Brain pericyte (primary cell): ENCODE data around the gene HNF4A.

Experiments
- DNase-seq: peaks from one replicate; pipeline ENCODE4 v3.0.0-alpha.2; 2012; ENCODE audit warnings: low read depth, low spot score

Gene HNF4A

DNA sequence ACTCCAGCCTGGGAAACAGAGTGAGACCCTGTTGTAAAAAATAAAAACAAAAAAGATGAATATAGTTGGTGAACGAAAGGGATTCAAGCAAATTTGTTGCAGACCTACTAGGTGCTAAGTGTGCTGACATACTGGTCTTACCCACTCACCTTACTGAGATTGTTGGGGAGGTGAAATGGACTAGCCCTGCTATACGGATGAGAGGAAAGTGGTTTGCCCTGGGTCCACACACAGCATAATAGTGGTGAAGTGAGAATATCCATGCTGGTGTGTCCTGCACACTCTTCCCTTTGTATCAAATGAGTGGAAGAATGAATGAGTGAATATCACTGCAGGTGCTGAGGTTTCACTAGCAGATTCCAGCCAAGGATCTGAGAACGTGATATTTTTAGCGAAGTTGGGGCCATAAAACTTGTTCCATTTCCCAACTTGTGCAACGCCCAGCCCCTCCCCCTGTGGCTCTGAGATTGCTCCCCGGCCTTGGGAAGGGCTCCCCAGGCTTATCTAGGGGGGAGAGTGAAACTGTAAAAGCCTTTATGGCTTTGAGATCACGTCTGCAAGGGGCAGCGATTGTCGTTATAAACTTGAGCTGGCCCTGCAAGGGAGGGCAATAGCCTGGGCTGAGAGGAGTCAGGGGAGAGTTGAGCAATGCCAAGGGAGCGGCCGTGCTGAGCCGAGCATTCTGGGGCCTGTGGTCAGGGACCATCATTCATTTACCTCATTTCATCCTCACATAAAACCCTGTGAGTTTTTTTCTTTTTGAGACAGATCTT, 87.0 kb downstream of the HNF4A start:
- no peak for DNase-seq

DNA sequence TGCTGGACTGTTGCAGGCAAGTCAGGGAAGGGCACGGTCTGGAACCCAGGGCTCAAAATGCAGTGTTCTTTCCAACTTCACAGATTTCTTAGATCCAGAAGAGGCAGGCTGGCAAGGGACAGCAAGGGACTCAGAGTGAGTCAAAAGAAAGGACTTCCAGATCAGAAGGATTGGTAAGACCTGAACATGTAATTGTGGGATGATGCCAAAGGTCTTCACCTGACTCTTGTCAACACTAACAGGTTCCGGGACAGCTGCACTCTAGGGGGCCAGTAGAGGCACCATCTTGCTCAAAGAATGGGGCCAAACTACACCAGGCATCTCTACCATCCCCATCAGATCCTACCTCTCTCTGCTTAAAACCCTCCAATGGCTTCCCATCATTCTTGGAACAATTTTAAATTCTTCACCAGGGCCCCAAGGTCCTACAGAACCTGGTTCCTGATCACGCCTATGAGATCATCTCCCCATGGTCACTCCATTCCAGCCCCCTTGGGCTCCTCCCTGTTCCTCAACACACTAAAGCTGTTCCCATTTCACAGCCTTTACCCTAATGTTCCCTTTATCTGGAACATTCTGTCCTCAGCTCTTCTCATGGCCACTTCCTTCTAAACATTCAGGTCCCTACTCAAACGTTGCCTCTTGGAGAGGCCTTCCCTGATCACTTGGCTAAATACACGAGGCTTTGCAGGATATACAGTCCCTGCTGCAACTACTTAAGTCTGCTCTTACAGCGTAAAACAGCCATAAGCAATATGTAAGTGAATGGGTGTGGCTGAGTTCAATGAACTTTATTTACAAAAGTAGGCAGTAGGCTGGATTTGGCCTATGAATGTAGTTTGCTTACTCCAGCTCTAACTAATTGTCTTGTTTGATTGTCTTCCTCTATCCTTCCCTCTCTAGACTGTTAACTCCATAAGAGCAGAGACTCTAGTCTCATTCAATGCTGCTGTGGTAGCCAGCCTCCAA, 90.5 kb downstream of the HNF4A start:
- DNase-seq: no peak

DNA sequence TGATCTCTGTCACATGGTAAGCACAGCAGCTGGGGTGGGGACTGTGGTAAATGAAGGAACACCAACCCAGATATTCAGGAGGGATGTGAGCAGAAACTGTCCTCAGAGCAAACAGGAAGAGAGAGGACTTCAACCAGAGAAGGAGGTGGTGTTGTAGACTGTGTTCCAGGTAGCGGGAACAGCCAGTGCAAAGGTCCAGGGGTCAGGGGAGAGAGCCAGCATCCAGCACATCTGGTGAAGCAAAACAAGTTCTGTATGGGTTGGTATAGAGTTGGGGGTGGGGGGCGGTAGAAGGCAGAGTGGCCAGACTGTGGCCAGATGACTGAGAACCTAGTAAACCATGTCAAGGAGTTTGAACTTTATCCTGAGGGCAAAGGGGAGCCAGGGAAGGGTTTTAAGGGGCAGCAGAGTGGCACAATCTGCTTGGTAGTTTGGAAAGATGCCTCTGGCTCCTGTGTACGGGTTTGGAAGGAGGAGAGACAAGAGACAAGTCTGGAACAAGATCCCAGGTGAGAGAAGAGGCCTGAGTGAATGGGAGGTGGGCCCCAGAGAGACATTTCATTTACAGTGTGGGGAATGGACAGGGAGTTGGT, 92.4 kb downstream of the HNF4A start:
- DNase-seq: no peak

DNA sequence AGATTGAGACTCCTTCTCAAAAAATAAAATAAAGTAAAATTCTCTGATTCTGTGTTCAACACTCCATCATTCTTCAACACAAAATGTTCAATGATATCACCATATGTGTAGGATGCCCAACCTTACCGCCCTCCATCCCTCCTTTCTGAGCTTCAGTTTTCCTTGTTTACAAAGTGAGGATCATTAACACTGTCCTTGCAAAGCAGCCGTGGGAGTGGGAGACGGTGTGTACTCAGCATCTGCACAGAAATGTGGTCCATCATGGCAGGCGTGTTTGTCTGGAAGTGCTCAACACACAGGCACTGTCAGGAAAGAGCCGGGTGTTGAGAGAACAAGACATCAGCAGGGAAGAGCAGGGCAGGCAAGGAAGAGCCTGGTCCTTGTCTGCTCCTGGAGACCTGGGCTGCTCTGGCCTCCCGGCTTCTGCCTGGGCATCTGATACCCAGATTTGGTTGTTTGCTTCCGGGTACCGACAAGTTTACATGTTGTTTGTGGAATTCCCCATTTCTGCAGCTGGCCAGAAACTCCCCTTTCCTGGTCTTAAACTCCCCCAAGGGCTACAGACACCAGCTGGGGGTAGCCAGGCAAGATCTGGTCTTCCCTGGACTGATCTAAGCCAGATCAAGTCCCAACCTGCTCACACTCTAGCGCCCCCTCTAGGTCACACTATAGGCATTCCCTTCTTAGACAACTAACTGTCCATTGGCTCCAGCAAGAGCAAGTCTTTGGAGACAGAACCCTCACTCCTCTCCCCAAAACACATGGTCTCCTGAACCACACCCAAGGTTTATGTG, 93.5 kb downstream of the HNF4A start:
- DNase-seq: no peak

DNA sequence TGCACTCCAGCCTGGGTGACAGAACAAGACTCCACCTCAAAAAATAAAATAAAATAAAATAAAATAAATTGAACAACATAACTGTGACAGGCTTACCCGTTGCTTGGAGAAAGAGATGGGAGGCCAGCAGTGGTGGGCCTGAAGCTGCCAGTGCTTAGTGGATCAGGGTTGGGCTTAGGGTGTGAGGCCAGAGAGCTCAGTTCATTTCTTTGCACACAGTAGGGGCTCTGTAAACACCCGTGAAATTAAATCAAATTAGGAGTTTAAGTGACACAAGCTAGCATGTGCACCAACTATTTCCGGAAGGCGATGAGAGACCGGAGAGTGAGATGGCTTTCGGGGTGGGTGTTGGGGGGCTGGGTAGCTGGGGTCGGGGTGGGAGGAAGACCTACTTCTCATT, 94.4 kb downstream of the HNF4A start:
- no peak for DNase-seq

DNA sequence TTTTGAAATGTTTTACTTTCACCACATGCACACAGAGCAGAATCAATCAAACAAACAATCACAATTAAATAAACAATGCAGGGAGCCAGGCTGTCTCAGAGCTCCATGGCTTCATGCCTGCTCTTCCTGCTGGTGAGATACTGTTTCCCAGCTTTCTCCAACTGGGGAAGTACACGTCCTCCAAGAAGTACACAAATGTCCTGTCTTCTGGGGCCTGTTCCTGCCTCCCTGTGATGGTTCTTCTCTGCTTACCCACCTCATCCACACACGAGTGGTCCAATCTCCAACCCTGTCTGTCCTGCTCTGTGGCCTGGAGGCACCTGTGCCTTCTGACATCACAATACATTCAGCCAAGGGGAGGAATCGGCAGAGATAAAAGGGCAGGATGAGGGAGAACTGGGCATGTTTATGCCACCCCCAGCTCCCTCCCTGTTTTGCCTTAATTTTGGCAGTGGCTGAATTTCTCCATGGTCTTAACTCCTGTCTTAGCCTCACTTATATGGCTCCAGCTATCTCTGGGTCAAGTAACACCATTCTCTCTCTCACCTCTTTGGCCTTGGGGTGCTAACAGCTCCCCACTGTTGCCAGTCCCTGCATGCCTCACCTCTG, 94.9 kb downstream of the HNF4A start:
- DNase-seq: no peak

DNA sequence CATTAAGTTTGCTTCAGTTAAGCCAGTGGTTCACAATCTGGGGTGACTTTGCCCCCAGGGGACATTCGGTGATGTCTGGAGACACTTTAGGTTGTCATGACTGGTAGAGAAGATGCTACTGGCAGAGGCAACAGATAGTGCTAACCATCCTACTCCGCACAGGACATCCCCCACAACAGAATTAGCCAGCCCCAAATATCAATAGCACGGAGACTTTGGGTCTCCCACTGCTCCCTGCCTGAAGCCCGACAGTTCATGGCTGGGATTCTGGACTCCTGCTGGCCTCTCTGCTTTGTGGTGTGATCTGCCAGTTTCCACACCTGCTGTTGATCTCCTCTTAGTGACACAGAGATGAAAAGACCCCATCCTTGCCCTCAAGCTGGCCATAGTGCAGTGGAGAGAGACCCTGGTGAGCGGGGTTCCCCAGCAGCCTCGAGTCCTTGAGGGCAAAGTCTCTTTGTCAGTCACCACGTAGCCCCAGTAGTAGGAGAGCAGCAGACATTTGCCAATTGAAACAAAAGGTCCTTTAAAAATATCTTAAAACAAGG, 95.5 kb downstream of the HNF4A start:
- no peak for DNase-seq

DNA sequence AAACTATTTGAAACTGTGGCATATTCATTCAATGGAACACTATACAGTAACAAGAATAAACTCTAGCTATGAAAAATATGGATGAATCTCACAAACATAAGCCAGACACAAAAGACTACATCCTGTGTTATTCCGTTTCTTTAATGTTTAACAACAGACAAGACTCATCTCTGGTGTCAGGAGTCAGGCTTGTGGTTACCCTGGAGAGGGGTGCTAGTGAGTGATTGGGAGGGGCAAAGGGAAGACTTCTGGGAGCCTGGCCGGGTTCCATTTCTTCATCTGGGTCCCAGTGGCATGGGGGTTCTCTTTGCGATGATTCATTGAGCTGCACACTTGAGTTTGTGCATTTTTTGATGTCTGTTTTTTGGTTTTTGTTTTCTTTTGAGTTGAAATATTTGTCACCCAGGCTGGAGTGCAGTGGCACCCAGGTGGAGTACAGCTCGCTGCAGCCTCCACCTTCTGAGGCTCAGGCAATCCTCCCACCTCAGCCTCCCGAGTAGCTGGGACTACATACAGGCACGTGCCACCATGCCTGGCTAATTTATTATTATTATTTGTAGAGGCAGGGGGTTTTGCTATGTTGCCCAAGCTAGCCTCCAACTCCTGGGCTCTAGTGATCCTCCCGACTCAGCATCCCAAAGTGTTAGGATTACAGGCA, 98.9 kb downstream of the HNF4A start:
- no peak for DNase-seq

DNA sequence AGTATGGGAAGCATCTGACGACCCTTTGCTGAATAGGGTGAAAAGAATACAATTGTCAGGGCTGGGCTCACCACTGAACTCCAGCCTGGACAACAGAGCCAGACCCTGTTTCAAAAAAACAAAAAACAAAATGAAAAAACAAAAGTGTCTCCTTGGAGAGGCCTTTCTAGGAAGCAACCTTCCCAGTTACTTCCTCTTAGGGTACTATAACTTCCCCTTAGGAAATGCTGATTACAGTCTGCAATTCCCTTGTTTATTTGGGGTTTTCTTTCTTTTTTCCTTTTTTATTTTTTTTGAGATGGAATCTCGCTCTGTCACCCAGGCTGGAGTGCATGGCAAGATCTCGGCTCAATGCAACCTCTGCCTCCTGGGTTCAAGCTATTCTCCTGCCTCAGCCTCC, 99.6 kb downstream of the HNF4A start:
- DNase-seq: no peak

DNA sequence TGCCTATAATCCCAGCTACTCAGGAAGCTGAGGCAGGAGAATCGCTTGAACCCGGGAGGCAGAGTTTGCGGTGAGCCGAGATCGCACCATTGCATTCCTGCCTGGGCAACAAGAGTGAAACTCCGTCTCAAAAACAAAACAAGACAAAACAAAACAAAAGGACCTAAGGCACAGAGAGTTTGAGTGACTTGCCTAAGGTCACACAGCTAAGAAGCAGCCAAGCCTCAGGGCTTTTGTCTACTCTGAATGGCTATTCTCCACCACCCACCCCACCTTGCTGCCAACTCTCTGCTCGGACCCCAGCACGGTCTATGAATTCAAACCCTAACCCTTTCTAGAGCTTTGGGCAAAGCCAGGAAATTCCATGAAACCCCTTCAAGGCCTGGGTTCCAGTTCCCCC, 101.1 kb downstream of the HNF4A start:
- DNase-seq: no peak

DNA sequence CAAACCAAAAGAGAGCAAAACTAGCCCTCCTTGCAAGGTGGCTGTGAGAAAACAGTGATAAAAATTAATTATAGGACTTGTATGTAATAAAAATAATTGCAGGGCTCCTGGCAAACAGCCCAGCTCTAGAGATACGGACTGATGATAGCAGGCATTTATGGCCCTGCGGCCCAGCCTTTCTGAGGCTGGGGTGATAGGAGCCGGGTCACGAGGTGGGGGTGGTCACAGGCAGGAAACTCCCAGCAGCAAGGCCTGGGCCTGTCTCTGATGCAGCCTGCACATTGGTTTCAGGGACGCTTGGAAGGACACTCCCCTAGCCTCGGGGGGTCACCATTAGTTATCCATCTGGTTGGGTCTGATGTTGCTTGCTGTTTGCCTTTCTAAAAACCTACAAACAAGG, 101.5 kb downstream of the HNF4A start:
- DNase-seq: no peak

DNA sequence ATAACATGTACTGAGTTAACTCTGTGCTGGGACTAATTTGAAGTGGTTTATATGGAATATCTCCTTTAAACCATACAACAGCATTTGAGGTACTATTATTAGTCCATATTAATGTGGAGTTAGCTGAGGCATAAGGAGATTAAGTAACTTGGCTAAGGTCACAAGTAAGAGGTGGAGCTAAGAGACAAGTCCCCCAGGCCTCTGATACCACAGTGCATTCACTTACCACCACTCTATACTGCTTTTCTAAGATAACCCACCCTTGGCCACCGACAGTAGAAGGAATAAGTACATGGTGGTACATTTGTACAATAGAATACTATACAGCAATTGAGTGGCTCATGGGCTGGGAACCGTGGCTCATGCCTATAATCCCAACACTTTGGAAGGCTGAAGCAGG, 103.8 kb downstream of the HNF4A start:
- DNase-seq: no peak

DNA sequence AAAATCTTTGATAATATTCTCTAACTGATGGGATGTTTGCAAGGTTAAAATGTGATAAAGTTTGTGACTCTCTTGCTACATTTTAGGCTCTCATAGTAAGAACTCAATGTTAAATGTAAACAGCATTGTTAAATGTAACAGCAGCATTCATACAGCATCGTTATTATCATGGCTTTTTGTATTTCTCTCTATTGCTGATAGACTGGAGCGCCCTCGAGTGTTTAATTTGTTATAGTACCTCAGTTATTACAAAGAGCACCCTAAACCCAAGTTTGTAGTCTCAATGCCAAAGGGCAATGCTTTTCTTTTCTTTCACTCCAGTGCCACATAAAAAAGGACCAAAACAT, 105.3 kb downstream of the HNF4A start:
- DNase-seq: no peak

DNA sequence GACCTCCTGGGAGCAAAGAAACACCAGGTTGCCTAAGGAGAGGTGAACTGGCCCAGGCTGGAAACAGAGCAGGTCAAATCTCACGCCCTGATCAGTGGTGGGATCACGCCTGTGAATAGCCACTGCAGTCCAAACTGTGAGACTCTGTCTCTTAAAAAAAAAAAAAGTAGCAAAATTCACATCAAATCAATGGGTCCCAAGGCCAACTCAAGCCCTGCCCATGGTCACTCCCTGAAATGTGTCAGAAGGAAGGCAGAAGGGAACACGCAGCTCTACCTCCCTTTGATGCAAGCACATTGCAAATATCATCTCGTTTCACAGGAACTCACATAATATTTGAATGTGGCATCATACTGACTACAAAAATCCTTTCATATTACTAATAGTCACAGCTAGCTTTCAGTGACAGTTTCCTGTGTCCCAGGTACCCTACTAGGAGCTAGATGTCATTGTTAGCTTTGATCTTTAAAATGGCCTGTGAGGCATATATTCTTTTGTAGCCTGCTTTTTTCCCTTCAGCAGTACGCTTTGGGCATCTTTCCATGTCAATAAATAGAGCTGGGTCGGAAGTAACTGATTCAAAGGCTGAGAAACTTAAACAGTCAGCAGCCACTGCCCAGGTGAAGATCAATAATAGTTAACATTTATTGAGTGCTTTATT, 105.8 kb downstream of the HNF4A start:
- DNase-seq: no peak

DNA sequence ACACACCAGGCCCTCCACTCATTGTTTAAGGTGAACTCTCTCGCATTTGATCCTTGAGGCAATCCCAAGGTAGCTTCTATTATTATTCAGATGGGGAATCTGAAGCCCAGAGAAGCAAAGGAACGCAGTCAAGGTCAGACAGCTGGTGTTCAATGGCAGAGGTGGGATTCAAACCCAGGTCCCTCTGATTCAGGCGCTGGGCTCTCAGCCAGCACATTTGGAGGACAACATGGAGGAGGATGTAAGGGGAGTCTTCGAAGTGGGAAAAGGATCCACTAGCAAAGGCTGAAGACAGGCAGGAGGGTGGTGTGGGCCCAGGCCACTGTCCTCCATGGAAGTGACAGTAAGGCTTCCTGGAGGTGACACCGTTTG, 106.3 kb downstream of the HNF4A start:
- DNase-seq: no peak

DNA sequence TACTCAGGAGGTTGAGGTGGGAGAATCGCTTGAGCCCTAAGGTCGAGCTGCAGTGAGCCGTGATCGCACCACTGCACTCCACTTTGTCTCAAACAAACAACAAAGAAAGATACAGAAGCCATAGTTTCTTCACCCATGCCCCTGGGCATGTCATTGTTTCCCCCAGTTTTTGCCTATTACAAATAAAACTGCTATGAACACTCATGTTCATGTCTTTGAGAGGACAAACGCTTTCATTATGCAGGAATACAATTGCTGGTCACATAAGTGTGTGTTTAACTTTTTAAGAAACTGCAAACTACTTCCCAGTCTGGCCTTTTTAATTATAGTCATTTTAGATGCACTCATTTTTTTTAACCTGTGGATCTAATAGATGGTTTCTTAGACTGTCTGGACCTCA, 108.0 kb downstream of the HNF4A start:
- no peak for DNase-seq

DNA sequence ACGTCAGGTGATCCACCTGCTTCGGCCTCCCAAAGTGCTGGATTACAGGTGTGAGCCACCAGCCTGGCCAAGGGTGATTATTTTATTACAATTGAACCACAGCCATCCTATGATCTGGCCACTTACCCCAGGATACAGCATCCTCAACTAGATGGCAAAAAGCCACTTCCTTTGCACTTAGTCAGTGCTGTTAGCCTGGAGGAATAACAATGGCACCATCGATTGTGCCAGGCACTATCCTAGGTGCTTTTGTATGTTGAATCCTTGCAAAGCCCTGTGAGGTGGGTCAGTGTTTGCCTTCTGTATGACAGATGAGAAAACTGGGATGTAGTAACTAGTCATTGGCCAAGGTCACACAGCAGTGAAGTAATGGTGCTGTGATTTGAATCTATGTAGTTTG, 109.0 kb downstream of the HNF4A start:
- no peak for DNase-seq

DNA sequence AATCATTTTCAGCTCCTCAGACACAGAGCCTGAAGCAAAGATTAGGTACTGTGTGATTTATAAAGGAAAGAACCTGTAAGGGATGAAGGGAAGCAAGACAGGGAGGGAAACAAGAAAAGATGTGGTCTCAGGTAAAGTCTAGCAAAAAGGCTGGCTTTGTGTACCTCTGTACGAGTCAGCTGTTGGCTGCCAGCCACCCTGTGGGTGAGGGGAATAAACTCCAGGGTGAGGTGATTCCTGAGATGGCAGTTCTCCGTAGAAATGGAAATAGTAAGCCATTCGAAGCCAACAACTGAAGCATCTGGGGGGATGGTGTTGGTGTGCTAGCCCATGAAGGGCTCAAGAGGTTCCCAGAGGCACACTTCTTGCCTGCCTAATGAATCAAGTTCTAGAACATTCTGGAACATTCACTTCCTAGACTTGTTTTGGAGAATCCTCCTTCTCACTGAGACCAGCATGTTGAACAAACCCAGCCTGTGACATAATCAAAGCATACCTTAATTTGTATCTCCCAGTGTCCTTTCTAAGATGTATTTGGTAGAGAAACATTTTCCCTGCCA, 109.6 kb downstream of the HNF4A start:
- DNase-seq: no peak

DNA sequence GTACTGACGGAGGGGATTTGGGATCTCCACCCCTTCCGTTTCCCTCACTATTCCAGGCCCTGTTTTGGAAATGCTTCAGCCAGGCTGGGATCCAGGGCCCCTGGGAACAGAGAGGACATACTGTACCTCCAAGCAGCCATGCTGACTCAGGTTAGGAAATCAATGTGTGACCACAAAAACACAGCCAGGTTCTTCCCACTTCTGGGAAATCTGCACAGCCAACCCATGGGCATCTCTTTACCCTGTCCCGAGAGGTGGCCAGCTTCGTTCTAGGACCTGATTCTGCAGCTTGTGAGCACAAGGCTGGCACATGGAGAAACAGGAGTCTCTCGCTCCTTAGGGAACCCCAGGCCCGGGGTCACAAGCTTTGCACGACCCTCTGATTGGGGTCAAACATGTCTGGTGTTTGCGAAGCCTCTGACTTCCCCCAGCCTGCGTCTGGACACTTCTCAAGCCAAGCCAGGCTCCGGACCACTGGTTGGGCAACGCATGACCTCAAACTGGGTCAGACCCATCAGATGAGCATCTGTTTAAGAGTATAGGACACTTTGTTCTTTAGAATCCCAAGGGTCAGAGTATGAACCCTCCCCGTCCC, 111.9 kb downstream of the HNF4A start:
- DNase-seq: no peak
